Left kidney (tissue), 2 donors: ENCODE data around the gene RARRES1. TPM values are rescaled to one million over a fixed set of nuclear protein-coding genes. Genes with fewer than 3 reads are reported as not detected.
A peak's percentile ranks its signal among the peaks of the same experiment; 100 is the strongest.

Source experiments
- DNase-seq: peaks from one replicate; pipeline ENCODE4 v3.0.0-alpha.2; 2013
- polyA plus RNA-seq: library from polyadenylated mRNA; unstranded; fragments of 120-200 nt; gene quantifications from one replicate; pipeline ENCODE4 v1.2.1, GENCODE V29; 2013; ENCODE audit not compliant: insufficient read length

RARRES1 gene
- polyA plus RNA-seq, 1 donor = 12.6 TPM

DNA sequence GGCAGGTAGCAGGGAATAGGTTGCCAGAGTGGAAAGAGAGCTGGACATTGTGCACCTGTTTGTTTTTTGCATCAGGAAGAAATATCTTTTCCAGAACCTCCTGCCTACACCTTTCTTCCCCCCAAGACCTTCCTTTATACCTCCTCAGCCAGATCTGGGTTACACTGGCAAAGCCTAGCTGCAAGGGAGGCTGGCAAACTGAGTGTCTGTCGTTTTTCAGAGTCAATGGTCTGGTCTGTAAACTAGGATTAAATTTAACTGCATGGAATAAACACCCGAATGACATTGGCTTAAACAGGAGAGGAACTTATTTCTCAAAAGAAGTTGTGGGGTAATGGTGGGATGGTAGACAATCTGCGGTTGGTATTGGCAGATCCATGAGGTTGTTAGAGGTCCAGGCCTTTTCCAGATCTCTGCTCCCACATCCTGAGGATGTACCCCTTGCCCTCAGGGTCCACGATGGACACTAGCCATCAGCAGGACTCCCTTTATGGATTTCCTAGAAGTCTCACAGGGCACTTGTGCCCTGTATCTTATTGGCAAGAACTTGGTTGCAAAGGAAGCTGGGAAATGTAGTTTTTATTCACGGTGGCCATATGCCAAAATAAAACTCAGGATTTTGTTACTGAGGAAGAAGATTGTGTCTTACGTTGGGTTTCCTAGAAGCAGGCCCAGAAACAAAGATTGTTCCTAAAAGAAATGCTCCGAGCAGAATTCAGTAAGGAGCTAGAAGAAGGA lies 3.2 kb upstream of the RARRES1 start:
- DNase-seq = no peak

DNA sequence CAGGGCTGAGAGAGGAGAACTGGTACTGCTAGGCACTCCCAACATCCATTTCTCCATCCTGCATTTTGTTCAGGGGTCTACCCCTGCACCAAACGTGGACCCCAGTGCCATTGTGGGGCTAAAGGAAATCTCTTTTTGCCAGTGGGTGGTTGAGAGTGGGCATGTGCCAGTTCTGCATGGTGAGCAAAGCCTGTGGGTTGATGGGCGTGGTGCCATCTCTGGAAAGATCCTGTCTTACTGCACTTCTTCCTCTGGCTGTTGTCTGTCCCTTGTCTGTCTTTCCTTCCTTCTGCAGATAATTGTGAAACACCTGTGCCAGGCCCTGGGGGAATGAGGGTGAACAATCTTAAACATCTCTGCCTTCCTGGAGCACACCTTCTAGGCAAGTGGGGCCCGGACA lies 1.4 kb upstream of the RARRES1 start:
- DNase-seq = no peak

DNA sequence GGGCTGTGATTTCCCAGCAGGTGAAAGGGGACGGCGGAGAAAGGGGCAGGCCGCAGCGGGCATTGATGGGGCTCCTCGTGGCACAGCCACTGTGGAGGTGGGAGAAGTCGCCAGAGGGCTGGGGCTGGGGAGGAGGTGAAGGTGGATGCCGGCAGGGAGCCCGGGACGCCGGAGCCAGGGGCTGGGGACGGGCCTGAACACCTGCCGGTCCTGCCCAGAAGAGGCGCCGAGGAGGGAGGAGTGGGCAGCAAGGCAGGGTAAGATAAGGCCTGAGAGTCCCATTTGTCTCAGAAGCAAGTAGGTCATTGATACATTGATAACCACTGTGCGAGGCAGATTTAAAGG lies 571 bp upstream of the RARRES1 start:
- no peak for DNase-seq

GRCh38 chr3:158731486-158731885 lies 771 bp downstream of the RARRES1 start:
- DNase-seq = peak; percentile 12

DNA sequence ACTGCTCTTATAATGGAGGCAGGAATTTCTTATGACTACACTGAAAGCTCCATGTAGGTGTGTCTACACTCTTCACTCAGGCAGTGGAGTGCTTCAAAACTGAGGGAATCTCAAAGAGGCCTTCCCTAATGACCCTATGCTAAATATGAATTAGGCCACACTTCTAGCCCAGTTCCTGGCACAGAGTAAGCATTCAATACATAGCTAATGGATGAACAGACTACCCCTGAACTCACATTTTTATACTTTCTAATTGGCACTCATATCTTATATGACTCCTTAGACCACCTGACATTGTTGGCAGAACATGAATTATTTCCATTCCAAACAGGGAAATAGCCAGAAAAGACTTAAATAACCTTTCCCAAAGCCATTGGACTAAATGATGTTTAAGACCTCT lies 3.4 kb downstream of the RARRES1 start:
- DNase-seq = no peak

DNA sequence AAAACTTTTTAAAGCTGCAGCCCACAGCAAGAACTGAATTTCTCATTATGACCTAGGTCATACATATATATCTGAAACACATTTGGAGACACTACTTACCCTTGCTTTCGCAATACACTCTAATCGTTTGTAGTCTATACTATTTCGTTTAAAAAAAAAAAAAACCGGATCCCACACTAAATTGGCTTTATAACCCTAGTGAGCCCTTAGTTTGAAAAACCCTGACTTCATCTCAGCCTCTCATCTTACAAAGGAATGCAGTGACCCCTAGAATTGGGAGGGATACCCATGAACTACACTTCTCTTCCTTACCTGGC lies 4.2 kb downstream of the RARRES1 start:
- DNase-seq = no peak

GRCh38 chr3:158727206-158728060 lies 4.8 kb downstream of the RARRES1 start:
- peak; percentile 67 for DNase-seq

DNA sequence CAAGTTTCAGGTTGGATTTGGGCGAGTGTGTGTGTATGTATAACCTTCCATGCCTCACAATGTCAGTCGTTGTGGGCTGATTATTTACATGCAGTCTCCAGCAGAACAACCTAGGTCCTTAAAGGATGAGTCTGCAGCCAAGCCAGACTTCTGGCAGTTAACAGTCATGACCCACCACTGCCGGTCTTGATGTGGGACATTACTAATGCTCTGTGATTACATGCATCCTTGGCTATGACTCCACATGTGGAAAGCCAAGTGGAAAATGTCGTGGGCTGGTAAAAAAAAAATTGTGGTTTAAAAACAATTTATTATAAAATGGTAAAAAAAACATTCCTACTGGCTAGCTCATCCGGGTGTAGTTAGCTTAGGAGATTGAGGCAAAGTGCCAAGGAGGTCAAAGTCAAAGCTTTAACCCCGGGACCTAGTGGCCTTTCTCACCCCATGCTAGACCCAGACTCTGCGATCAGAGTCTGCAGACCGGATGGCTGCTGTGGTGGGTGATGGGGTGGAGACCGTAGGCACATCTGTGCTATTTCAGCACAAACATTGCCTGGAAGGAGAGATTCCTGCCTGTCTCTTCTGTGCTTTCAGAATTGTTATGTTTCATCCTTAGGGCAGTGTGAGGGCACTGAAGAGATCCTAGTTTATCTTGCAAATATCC lies 6.8 kb downstream of the RARRES1 start:
- no peak for DNase-seq

DNA sequence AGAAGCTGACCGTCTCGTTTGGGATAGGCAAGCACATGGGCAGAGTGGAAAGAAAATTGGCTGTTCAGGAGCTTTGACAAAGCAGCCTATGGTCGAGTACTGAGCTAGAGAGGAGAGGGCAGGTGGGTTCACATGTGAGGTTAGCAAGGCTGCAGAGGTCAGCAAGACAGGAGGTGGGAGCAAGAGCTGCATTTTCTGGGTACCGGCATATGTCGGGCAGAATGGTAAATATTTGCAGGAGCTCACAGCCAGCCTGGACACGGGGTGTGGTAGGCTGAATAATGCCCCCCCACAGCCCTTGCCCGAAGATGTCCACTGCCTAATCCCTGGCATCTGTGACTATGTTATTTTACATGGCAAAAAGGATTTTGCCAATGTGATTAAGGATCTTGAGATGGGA lies 8.3 kb downstream of the RARRES1 start:
- DNase-seq = no peak

DNA sequence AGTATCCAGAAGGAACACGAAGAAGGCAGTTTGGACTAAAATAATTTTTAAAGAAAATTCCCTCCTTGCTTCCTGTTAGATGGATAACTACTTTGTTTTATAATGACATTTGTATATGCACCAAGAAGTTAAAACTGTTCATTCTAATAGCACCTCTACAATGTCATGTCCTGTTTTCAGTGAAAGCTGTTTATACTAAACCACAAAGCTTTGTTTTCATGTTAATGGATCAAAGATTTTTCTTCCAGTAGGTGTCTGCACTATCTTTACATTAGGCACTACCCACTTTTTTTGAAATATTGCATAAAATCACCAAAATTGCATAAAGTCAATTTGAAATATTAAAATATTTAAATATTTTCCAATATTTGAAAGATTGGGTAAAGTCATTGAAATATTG lies 10.1 kb downstream of the RARRES1 start:
- DNase-seq = no peak

GRCh38 chr3:158718490-158719170 lies 13.6 kb downstream of the RARRES1 start:
- DNase-seq = no peak

GRCh38 chr3:158717576-158717975 lies 14.7 kb downstream of the RARRES1 start:
- no peak for DNase-seq

GRCh38 chr3:158713094-158713499 lies 19.2 kb downstream of the RARRES1 start:
- no peak for DNase-seq

GRCh38 chr3:158712443-158712842 lies 19.8 kb downstream of the RARRES1 start:
- no peak for DNase-seq

GRCh38 chr3:158711886-158712285 lies 20.4 kb downstream of the RARRES1 start:
- DNase-seq = no peak

DNA sequence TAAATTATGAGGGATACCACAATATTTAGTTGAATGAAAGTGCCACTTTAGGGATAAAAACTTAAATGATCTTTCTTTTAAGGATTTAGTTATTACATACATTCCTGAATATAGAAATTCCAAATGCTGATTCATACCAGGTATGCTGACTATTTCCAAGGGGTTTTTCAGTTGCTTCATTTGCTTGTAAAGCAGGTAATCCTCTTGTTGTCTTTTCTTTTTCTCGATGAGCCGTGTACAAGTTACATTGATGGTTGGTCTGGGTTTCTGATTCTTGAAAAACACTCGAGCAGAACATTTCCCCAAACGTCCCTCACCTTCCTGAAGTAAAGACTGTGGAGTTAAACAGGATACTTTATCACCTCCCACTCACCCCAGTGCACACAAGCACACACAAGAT lies 21.7 kb downstream of the RARRES1 start:
- DNase-seq = no peak

DNA sequence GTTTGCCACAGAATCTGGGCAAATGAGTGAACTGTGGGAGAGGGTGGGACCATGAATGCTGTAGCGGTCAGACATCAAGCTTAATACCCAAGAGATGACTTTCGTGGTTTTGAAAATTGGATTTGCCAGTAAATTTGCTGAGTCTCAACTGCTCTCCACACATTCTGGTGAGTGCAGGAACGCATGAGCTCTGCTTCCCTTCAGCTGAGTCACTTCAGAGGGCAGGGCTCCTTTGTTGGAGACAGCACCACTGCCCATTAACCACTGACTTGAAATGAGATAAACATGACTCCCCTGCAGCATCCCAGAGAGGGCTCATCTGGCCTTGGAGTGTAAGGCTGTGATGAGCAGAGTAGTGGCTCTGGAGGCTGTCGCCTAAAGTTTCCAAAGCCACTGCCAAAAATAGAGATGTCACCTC lies 22.6 kb downstream of the RARRES1 start:
- DNase-seq = no peak

DNA sequence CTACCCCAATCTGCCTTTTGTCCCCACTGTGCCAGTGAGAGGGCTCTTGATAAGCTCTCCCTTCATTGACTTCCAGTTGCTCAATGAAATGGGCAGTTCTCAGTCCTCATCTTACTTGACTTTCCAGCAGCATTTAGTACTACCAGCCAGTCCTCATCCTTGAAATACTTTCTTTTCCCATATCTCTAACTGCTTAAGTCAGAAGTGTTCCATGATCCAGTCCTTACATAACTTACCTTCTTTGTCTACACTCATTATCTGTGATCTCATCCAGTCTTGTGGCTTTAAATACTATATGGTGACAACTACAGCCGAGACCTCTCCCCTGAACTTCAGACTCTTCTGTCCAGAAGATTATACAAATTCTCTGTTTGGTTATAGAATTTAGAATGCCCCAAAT lies 28.7 kb downstream of the RARRES1 start:
- no peak for DNase-seq

DNA sequence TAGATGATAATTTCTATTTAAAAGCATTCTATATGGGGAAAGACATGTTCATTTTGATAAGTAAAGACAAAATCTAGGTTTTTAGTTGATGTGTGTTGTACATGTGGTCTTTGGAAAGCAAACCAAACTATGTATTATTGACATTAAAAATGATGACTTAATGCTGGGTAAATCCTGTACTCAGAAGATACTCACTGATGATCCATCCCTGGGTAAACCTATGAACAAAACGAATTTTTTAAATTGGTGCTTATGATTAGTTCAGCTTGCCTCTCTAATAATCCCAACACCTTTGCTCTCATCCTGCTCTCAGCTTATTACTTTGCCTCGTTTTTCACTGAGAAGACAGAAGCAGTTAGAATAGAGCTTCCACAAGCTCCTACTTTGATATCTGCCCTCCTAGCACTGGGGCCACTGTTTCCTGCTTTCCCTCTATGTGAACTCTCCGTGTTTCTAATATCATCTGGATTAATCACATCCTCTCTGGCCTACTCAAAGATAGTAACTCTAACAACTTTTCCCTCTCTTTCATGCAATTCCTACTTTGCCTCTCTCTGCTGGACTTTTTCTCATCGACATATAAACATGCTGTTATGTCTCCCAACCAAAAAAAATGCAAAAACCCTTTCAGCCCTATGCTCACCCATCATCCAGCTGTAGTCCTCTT lies 29.3 kb downstream of the RARRES1 start:
- DNase-seq = no peak

GRCh38 chr3:158701420-158702065 lies 30.7 kb downstream of the RARRES1 start:
- no peak for DNase-seq

- DNase-seq = no peak
These were observed 31.7 kb downstream of the RARRES1 start for GRCh38 chr3:158700559-158700958.

- no peak for DNase-seq
These were observed 35.6 kb downstream of the RARRES1 start for GRCh38 chr3:158696618-158697017.
